GM15510 (cell line): ENCODE results near the gene RTP1.

ENCODE experiments used
- POLR2A ChIP-seq: IDR thresholded peaks from 3 replicates; pipeline ENCODE4 v1.6.1; 2011; ENCODE audit warnings: borderline replicate concordance; ENCODE audit not compliant: insufficient read length; ENCODE audit errors: extremely low read depth

The RTP1 gene

DNA sequence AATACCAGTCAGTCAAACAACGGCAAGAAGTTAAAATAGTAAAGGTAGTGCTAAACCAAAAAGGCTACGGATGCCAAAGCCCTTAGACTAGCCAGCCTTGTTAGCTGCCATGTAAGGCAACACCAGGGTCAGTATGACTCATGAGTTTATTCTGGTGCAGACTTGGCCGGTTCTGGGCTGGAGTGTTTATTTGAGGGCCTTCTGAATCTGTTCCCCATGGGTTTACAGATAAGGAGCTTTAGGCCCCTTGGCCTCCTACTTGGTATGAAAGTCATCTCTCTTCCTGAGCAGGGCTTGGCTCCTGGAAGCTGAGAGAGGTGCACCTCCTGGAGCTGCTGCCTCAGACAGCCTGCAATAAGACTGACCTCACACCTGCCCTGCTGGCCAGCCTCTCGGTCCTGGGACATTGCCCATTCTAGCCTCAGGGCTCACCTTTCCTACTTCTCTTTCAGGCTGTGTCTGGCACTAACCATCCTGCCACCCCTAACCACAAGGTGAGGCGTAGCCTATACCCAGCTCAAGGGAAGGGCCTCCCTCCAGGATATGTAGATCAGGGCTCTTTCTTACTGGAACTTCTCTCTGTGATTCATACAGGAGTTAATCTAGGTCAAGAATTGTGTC is 10.4 kb upstream of the RTP1 start:
- TF ChIP-seq POLR2A = no peak

DNA sequence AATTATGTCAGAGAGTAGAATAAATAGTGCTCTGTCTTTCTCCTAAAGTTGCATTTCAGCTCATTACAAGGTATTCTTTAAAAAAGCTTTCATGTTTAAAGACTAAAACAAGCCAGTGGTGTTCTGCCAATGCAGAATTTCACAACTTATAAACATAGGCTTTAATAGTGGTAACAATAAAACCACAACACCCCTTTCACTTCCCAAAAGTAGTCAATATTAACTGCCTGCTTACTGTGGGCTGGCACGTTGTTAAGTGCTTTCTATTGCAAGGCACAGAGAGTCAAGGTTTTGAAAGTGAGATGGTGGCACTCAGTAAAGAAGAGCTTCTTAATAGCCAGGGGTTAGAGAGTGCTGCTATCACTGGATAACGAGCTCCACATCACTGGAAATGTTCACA is 8.4 kb upstream of the RTP1 start:
- no peak for TF ChIP-seq POLR2A

DNA sequence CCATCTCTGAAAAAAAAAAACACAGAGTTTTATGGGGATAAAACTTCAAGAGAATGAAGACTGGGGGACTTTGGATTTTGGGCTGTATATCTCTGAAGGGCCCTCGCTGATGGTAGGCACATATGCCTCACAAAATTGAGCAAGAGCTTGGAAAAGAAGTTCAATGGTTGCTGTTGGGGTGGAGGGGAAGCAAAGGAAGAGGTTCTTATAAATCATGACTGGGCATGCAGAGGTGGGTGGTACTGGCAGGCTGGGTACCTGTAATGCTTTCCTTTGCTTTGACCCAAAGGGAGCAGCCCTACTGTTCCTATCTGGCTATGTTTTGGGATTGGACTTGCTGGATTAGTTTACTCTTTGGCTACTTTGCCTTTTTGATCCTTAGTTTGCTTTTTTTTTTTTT is 6.0 kb upstream of the RTP1 start:
- TF ChIP-seq POLR2A = no peak

- TF ChIP-seq POLR2A = no peak
Observed at GRCh38 chr3:187193181-187193580, 4.1 kb upstream of the RTP1 start.

GRCh38 chr3:187196573-187197334 is 532 bp upstream of the RTP1 start:
- no peak for TF ChIP-seq POLR2A

DNA sequence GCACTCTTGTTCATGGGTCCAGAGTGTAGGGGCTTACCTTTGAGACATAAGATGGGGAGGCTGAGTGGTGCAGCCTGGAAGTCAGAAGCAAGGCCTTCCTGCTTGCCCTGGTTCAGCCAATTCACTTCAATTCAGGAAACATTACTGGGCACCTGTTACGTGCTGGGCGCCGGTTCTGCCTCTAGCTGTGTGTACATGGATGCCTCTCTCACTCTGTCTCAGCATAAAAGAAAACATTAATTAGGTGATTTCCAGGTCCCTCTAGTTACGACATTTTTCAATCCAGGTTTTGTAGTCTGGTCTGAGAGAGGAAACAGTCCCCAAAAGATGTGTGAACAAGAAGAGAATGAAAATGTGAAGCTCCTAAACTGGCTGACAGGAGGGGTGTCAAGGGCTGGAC is 1.2 kb downstream of the RTP1 start:
- TF ChIP-seq POLR2A = no peak

DNA sequence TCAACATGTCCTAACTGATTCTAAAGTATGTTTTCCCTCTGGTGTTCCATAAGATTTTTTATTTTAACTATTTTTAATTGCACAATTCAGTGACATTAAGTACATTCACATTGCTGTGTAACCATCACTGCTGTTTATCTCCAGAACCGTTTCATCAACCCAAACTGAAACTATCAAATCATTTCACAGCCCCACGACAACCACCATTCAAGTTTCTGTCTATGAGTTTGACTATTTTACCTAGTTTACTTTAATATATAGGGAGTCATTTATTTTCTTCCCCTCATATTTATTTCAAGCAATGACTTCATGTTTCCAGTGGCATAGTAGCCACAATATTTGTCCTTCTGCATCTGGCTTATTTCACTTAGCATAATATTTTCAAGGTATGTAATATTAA is 8.4 kb downstream of the RTP1 start:
- TF ChIP-seq POLR2A = no peak

GRCh38 chr3:187207062-187207461 is 9.8 kb downstream of the RTP1 start:
- TF ChIP-seq POLR2A = no peak

GRCh38 chr3:187207624-187208023 is 10.3 kb downstream of the RTP1 start:
- no peak for TF ChIP-seq POLR2A

- TF ChIP-seq POLR2A = no peak
Observed at GRCh38 chr3:187208159-187208558, 10.9 kb downstream of the RTP1 start.

GRCh38 chr3:187209491-187209890 is 12.2 kb downstream of the RTP1 start:
- no peak for TF ChIP-seq POLR2A

DNA sequence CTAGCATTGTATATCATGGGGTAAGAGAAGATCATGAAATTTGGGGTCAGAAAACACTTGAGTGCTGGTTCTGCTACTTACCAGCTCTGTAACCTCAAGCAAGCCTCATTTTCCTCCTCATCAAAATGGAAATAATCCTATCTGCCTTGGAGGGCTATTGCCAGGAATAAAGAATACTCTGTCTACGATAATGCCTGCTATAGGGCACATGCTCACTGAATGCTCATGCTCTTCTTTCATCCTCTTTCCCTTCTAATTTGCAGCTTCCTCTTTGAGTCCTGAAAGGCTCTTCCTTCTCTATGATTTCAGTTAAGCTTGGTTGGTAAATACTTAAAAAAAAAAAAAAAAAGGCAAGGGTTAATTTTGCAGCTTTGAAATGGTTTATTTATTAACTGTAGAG is 12.8 kb downstream of the RTP1 start:
- no peak for TF ChIP-seq POLR2A

DNA sequence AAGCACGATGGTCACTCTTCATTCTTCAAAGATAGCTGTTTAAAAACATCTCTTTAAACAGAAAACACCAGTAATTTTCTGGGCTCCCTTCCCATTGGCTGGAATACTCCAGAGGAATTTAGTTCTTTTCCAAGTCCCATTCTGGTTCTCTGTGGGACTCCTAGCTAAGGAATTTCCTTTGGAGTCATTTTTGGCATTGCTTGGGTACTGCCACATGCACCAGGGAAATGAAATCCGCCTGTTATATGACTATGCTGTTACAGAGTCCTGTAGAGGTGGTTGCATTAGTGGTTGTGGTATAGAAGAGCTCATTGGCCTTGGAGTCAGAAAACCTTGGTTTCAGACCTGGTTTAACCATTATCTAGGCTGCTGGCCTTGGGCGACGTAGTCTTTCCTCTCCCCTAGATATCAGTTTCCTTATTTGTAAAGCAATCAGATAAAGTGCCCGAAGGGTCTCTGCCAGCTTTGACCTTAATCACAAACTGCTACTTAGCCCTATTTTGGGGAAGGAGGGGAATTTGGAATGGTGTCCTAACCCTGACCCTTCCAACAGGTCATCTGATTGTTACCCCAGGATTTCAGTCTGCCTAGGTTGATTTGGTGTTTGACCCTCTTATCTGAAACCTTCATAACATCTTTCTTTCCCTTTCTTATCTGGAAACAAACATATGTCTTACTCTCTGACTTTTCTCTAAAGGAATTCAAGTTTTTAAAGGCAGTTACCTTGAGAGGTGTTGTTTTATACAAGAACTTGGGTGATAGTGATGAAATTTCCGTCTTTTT is 13.4 kb downstream of the RTP1 start:
- TF ChIP-seq POLR2A = no peak

GRCh38 chr3:187211532-187212195 is 14.4 kb downstream of the RTP1 start:
- no peak for TF ChIP-seq POLR2A

- no peak for TF ChIP-seq POLR2A
Observed at GRCh38 chr3:187212196-187212545, 14.9 kb downstream of the RTP1 start.

GRCh38 chr3:187212705-187213104 is 15.4 kb downstream of the RTP1 start:
- no peak for TF ChIP-seq POLR2A

DNA sequence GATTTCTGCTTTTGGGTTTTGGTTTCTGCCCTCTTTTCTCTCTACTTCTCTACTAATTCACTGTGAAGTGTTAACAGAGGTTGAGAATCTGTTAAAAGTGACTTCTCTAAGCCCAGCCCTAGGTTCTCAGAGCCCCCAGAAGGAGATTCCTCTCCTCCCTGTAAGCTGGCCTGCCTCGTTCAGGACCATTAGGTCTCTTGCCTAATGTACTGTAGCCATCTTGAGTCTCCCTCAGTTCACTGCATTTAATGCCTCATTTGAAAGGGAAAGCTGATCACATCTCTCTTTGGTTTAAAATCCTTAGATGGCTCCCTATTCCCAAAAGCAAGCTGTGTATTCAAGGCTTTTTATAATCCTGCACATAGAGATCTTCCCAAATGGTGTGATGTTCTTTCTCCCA is 16.3 kb downstream of the RTP1 start:
- TF ChIP-seq POLR2A = no peak
